IPS-20b (cell line): ENCODE data around the gene JARID2.
"Not testable (repeated sequence)": the region's sequence is repeated elsewhere in the genome, so short reads cannot be mapped to it uniquely, and the experiment has no call there.

Source experiments
- H3K27ac ChIP-seq: one replicate; pipeline ENCODE4 v1.5.1; 2013; ENCODE audit warnings: low read length
- H3K27me3 ChIP-seq: 2 replicates; pipeline ENCODE4 v1.6.1; 2013; ENCODE audit warnings: mild to moderate bottlenecking, low read length, inconsistent platforms; ENCODE audit not compliant: insufficient read depth
- H3K36me3 ChIP-seq: 2 replicates; pipeline ENCODE4 v1.6.1; 2013; ENCODE audit warnings: low read depth, mild to moderate bottlenecking, inconsistent platforms, low read length, moderate library complexity; ENCODE audit not compliant: insufficient read depth
- H3K4me1 ChIP-seq: 2 replicates; pipeline ENCODE4 v1.6.1; 2013; ENCODE audit warnings: mild to moderate bottlenecking, control low read depth, inconsistent platforms, low read length, moderate library complexity; ENCODE audit not compliant: insufficient read depth
- H3K4me3 ChIP-seq: 2 replicates; pipeline ENCODE4 v1.5.1; 2013; ENCODE audit warnings: mild to moderate bottlenecking, low read length, inconsistent platforms
- H3K9ac ChIP-seq: 2 replicates; pipeline ENCODE4 v1.6.1; 2013; ENCODE audit warnings: low read depth, mild to moderate bottlenecking, inconsistent platforms, low read length, moderate library complexity
- H3K9me3 ChIP-seq: 2 replicates; pipeline ENCODE4 v1.6.1; 2013; ENCODE audit warnings: mild to moderate bottlenecking, low read depth, low read length, inconsistent platforms; ENCODE audit not compliant: insufficient read depth

Gene JARID2

GRCh38 chr6:15296735-15297134 is 50.9 kb downstream of the JARID2 start:
- Histone ChIP-seq H3K36me3 (peaks cover 4% of the 10 kb centered on the region; the same call in 1 of the 2 replicates), H3K27ac (no peak overlapping the region), H3K4me1 (peaks cover 22% of the 10 kb centered on the region), H3K9me3 (no peaks in the 10 kb centered on the region), H3K27me3 (no peaks in the 10 kb centered on the region), H3K9ac (no peak overlapping the region), H3K4me3 (no peak overlapping the region)

DNA sequence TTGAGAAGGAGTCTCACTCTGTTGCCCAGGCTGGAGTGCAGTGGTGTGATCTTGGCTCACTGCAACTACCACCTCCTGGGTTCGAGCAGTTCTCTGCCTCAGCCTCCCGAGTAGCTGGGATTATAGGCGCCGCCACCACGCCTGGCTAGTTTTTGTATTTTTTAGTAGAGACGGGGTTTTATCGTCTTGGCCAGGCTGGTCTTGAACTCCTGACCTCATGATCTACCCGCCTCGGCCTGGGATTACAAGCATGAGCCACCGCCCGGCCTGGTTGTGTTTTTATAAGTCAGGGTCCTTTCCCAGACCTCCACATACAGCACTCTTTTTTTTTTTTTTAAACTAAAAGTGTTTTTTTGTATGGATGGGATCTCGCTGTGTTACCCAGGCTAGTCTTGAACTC is 51.3 kb downstream of the JARID2 start:
- not testable (repeated sequence) for H3K4me3 ChIP-seq, H3K9ac ChIP-seq, H3K27ac ChIP-seq, H3K36me3 ChIP-seq, H3K27me3 ChIP-seq, H3K9me3 ChIP-seq
- H3K4me1 ChIP-seq: peaks cover 22% of the 10 kb centered on the region

- H3K4me3 ChIP-seq: no peak overlapping the region
- H3K27me3 ChIP-seq: no peaks in the 10 kb centered on the region
- no peaks in the 10 kb centered on the region for H3K9me3 ChIP-seq
- H3K9ac ChIP-seq: no peak overlapping the region
- peaks cover 4% of the 10 kb centered on the region; the same call in 1 of the 2 replicates for H3K36me3 ChIP-seq
- no peak overlapping the region for H3K27ac ChIP-seq
- H3K4me1 ChIP-seq: peaks cover 18% of the 10 kb centered on the region
Measured at GRCh38 chr6:15297895-15298590, 52.2 kb downstream of the JARID2 start.

DNA sequence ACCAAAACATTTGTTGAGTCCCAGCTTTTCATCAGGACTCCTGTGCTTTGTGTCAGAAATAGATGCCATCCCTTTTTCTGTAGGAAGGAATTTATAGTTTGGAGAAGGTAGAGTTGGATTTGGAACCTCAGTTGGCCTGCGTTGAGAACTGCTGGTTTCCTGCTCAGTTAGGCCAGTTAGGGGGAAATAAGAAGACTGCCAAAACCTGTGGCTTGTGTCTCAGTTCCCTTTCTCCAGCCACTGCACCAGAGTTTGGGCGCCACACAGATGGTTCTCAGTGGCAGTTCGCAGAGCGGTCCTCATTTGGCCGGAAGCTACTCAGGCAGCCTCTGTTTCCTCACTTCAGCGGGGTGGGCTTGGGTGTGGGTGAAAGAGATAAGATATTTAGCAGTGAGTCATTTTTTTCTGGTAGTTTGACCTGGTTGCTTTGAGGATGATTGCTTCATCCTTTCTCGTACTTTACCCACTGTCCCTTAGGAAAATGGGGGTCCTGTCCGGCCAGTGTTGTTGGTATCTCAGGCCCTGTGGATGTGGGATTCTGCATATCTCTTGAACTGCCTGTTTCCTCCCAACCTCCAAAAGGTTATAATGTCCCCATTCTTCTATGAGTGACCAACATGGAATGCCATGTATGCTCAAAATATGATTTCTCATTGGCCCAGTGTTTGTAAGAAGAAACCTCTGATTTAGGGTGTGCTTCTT is 53.7 kb downstream of the JARID2 start:
- Histone ChIP-seq H3K27ac (no peak overlapping the region), H3K4me1 (peaks cover 29% of the 10 kb centered on the region), H3K27me3 (no peaks in the 10 kb centered on the region), H3K9me3 (no peaks in the 10 kb centered on the region), H3K36me3 (0 out of 2 replicates have a peak, but pooled peaks cover 4% of the 10 kb centered on the region), H3K9ac (no peak overlapping the region), H3K4me3 (no peak overlapping the region)

- Histone ChIP-seq H3K9me3 (no peaks in the 10 kb centered on the region), H3K4me3 (no peak overlapping the region), H3K9ac (no peak overlapping the region), H3K4me1 (peaks cover 44% of the 10 kb centered on the region), H3K27ac (no peak overlapping the region), H3K27me3 (no peaks in the 10 kb centered on the region), H3K36me3 (0 out of 2 replicates have a peak, but pooled peaks cover 4% of the 10 kb centered on the region)
Measured at GRCh38 chr6:15301179-15302006, 55.5 kb downstream of the JARID2 start.

GRCh38 chr6:15303162-15303919 is 57.5 kb downstream of the JARID2 start:
- H3K9ac ChIP-seq: no peak overlapping the region
- no peaks in the 10 kb centered on the region for H3K9me3 ChIP-seq
- H3K27ac ChIP-seq: no peak overlapping the region
- H3K4me3 ChIP-seq: no peak overlapping the region
- 0 out of 2 replicates have a peak, but pooled peaks cover 4% of the 10 kb centered on the region for H3K36me3 ChIP-seq
- H3K27me3 ChIP-seq: no peaks in the 10 kb centered on the region
- peaks cover 56% of the 10 kb centered on the region for H3K4me1 ChIP-seq

- Histone ChIP-seq H3K36me3 (0 out of 2 replicates have a peak, but pooled peaks cover 4% of the 10 kb centered on the region), H3K4me3 (no peak overlapping the region), H3K9me3 (no peaks in the 10 kb centered on the region), H3K9ac (no peak overlapping the region), H3K27ac (no peak overlapping the region), H3K27me3 (no peaks in the 10 kb centered on the region), H3K4me1 (peaks cover 61% of the 10 kb centered on the region)
Measured at GRCh38 chr6:15303920-15304291, 58.0 kb downstream of the JARID2 start.

DNA sequence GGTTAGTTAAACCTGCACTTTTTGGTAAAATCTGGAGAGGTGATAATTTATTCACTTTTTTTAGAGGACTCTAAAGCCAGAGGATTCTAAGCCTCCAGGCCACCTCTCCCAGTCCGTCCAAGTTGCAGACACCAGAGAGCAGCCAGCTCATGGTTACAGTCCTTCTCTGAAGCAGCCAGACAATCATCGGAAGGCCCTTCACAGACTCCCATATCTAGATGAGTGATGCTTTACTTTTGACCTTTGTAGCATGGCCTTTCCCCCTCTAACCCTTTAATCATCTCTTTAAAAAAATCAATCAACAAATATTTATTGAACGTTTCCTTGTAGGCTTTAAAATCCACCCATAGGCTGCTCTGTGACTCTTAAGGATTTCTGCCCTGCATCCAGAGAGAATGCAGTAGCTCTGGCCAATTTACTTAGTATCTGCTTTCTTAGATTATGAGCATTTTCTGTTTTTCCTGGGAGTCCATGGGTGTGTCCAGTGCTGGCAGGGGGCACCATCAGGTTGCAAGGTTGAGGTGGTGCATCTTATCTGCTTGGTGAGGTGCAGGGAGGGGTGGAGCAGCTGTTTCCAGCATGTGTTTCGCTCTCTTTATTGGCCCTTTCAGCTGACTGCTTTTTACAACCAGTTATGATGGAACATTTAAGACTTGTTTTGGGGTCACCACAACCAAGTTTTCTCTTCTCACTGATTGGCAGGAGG is 58.6 kb downstream of the JARID2 start:
- H3K27ac ChIP-seq: no peak overlapping the region
- no peaks in the 10 kb centered on the region for H3K27me3 ChIP-seq
- H3K9me3 ChIP-seq: no peaks in the 10 kb centered on the region
- no peak overlapping the region for H3K9ac ChIP-seq
- peaks cover 59% of the 10 kb centered on the region for H3K4me1 ChIP-seq
- no peak overlapping the region for H3K4me3 ChIP-seq
- H3K36me3 ChIP-seq: peaks cover 4% of the 10 kb centered on the region; the same call in 1 of the 2 replicates

DNA sequence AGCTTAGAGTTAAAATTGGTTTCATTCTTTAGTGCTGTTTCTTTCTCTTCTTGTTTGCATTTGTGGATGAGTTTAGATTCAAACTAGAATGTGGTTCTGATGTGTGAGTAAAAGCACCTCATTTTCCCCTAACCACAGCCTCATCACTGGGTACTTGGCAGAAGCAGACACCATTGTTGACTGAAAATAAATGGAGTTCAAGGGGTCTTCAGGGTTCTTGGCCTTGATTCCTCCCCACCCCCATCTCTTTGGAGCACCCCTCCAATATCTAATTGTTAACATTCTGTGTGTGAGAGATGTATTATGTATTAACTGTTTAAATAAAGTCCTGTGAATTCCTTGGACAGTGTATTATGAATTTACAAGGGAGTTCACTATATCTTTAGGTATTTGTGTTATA is 59.6 kb downstream of the JARID2 start:
- no peak overlapping the region for H3K4me3 ChIP-seq
- H3K27me3 ChIP-seq: no peaks in the 10 kb centered on the region
- no peaks in the 10 kb centered on the region for H3K9me3 ChIP-seq
- H3K36me3 ChIP-seq: peaks cover 4% of the 10 kb centered on the region; the same call in 1 of the 2 replicates
- no peak overlapping the region for H3K9ac ChIP-seq
- H3K27ac ChIP-seq: no peak overlapping the region
- H3K4me1 ChIP-seq: peaks cover 54% of the 10 kb centered on the region

DNA sequence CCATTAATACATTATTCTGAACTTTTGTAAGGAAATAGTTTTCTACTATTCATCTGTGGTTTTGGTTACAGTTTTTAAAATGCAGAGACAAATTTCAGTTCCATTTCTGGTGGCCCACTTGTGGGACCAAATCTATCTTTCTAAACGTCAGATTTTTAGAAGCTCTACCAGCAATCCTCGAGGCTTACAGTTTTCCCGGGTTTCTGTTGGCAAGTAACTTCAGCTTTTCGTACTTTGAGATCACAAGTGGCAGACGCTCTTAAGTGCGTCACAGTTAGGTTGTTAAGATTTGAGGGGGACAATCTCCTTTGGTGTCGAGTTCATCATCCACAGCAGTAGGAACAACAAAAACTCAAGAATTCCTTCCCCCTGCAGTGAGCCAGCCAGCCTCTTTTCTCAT is 60.0 kb downstream of the JARID2 start:
- H3K9me3 ChIP-seq: no peaks in the 10 kb centered on the region
- H3K9ac ChIP-seq: no peak overlapping the region
- H3K27ac ChIP-seq: no peak overlapping the region
- peaks cover 4% of the 10 kb centered on the region for H3K36me3 ChIP-seq
- H3K4me3 ChIP-seq: no peak overlapping the region
- H3K27me3 ChIP-seq: no peaks in the 10 kb centered on the region
- peaks cover 58% of the 10 kb centered on the region for H3K4me1 ChIP-seq
